PFSK-1 (cell line): ENCODE results near the gene KRT6B.

Source experiments
- FOXP2 ChIP-seq: optimal IDR thresholded peaks from 2 replicates; pipeline ENCODE3; 2011; ENCODE audit warnings: borderline replicate concordance, control low read depth, inconsistent platforms; ENCODE audit not compliant: insufficient read depth; ENCODE audit errors: extremely low read length, extremely low read depth
- POLR2AphosphoS5 ChIP-seq: IDR thresholded peaks from 2 replicates; pipeline ENCODE4 v1.6.1; 2012; ENCODE audit warnings: low read depth, mild to moderate bottlenecking, control low read depth, low read length, moderate library complexity
- SIN3A ChIP-seq: IDR thresholded peaks from 2 replicates; pipeline ENCODE4 v1.6.1; 2012; ENCODE audit warnings: mild to moderate bottlenecking, low read length, moderate library complexity, borderline replicate concordance; ENCODE audit not compliant: insufficient read depth
- TAF1 ChIP-seq: IDR thresholded peaks from 2 replicates; pipeline ENCODE4 v1.6.1; 2012; ENCODE audit warnings: low read length, control low read depth, borderline replicate concordance; ENCODE audit not compliant: insufficient read depth
- TF ChIP-seq, protein P1 (sequence below), 2 experiments: IDR thresholded peaks; 2 replicates each; pipeline versions ENCODE4 v1.6.1 to v1.8.0; 2011 to 2012; ENCODE audit warnings: low read depth in 2 of 2, low read length in 2 of 2, control low read depth in 1 of 2, inconsistent platforms in 1 of 2, mild to moderate bottlenecking in 1 of 2, moderate library complexity in 1 of 2; ENCODE audit not compliant: insufficient read depth in 1 of 2

Gene KRT6B

DNA sequence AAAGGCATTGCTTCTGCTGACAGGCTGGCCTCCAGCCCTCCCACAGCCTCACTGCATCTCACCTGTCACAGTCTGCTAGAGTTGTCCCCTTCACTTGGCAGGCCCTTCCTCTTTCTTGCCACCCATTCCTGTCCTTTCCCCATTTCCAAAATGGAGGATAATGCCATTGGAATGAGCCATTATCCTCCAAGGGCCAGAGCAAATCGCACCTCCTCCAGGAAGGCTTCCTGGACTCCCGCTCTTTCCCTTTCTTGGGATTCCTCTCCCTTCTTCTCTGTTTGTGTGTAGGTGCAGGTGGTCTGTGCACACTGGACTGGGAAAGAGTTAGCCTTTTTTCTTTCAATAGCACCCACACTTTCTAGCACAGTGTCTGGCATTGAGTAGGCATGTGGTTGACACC is 49.6 kb downstream of the KRT6B start:
- TF ChIP-seq TAF1, result no peak
- no peak for TF ChIP-seq FOXP2
- TF ChIP-seq, protein P1, sequence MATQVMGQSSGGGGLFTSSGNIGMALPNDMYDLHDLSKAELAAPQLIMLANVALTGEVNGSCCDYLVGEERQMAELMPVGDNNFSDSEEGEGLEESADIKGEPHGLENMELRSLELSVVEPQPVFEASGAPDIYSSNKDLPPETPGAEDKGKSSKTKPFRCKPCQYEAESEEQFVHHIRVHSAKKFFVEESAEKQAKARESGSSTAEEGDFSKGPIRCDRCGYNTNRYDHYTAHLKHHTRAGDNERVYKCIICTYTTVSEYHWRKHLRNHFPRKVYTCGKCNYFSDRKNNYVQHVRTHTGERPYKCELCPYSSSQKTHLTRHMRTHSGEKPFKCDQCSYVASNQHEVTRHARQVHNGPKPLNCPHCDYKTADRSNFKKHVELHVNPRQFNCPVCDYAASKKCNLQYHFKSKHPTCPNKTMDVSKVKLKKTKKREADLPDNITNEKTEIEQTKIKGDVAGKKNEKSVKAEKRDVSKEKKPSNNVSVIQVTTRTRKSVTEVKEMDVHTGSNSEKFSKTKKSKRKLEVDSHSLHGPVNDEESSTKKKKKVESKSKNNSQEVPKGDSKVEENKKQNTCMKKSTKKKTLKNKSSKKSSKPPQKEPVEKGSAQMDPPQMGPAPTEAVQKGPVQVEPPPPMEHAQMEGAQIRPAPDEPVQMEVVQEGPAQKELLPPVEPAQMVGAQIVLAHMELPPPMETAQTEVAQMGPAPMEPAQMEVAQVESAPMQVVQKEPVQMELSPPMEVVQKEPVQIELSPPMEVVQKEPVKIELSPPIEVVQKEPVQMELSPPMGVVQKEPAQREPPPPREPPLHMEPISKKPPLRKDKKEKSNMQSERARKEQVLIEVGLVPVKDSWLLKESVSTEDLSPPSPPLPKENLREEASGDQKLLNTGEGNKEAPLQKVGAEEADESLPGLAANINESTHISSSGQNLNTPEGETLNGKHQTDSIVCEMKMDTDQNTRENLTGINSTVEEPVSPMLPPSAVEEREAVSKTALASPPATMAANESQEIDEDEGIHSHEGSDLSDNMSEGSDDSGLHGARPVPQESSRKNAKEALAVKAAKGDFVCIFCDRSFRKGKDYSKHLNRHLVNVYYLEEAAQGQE (IDR thresholded peaks at IDR 0.05; ENCODE audit: insufficient read depth in 1 of 2, low read depth in 2 of 2, low read length in 2 of 2), result no peak
- no peak for TF ChIP-seq SIN3A
- TF ChIP-seq POLR2AphosphoS5, result no peak

DNA sequence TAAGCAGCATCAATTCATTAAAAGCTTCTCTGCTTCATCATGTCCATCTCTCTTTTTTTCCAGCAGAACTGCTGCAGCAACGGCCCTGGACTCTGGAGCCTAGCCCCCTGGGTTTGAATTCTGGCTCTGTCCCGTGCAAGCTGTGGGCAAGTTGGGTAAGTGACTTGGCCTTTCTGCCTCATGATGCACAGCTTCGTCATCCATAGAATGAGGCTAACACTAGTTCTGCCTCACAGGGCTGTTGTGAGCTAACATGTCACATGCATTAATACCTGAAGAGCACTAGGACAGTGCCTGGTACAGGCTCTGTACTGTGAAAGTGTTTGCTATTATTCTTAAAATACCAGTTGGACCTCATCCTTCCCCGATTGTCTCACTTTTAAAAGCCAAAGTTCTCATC is 50.0 kb downstream of the KRT6B start:
- TF ChIP-seq SIN3A (no peak), FOXP2 (no peak), POLR2AphosphoS5 (no peak), TAF1 (no peak)
- TF ChIP-seq, protein P1 (IDR thresholded peaks at IDR 0.05; ENCODE audit: insufficient read depth in 1 of 2, low read depth in 2 of 2, low read length in 2 of 2), result no peak

DNA sequence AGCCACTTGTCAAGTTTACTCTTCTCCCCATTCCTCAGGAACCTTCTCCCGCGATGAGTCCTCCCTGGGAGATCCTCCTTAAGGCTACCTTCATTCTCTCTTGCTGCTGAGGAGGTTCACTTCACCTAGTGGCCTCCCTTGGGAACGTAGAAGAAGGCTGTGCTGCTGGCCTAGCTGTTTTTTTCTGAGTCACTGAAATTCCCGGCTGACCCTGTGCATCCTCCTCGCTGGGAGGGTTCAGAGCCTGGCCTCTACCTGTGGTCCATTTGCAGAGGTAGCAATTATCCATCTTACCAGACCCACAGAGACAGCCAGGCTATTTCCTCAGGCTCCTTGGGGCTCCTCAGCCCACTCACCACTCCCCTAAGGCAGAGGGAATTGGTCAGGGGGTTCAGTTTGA is 50.4 kb downstream of the KRT6B start:
- TF ChIP-seq POLR2AphosphoS5, result no peak
- no peak for TF ChIP-seq SIN3A
- TF ChIP-seq FOXP2, result no peak
- TF ChIP-seq TAF1, result no peak
- TF ChIP-seq, protein P1 (IDR thresholded peaks at IDR 0.05; ENCODE audit: insufficient read depth in 1 of 2, low read depth in 2 of 2, low read length in 2 of 2), result no peak

DNA sequence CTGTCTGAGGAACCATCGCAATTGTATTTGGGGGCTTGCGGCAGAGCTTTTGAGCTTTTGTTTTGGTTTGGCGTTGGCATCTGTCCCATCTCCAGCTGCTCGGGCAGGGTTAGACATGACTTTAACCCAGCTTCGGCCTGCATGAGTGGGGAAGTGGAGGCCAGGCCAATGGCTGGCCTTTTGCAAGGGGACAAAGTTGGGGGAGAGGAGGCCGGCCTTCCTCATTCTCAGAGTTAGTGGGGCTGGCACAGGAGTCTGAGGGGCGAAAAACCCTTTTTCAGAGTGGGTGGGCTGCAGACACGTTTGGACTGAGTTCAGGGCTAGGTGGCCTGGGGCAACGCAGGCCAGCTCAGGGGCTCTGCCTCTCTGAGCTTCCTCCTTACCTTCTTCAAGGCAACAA is 51.0 kb downstream of the KRT6B start:
- TF ChIP-seq TAF1, result no peak
- no peak for TF ChIP-seq FOXP2
- no peak for TF ChIP-seq SIN3A
- TF ChIP-seq POLR2AphosphoS5, result no peak
- TF ChIP-seq, protein P1 (IDR thresholded peaks at IDR 0.05; ENCODE audit: insufficient read depth in 1 of 2, low read depth in 2 of 2, low read length in 2 of 2), result no peak

DNA sequence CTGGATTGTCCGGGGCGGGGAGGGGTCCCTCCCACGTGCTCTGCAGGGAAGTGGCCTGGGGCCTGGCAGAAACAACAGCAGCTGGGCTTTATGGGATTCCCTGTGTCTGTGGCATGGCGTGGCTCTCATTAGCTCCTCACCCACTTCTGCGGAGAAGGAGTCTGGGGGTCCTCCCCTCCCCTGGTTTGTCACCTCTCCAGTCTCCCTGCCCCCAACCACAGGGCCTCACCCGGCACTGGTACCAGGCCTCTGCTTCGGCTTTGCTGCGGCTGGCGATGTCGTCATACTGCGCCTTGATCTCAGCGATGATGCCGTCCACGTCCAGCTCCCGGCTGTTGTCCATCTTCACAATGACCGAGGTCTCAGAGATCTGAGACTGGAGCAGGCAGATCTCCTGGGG is 52.2 kb downstream of the KRT6B start:
- TF ChIP-seq SIN3A, result no peak
- TF ChIP-seq TAF1, result no peak
- no peak for TF ChIP-seq POLR2AphosphoS5
- TF ChIP-seq, protein P1 (IDR thresholded peaks at IDR 0.05; ENCODE audit: insufficient read depth in 1 of 2, low read depth in 2 of 2, low read length in 2 of 2), result no peak
- TF ChIP-seq FOXP2, result no peak
